IMR-90 (cell line): ENCODE measurements around the gene HECW1. TPM values are rescaled to one million over a fixed set of nuclear protein-coding genes. Genes with fewer than 3 reads are reported as not detected.
A peak's percentile ranks its signal among the peaks of the same experiment; 100 is the strongest.

Source experiments
- ATAC-seq: fragments of 200-7000 bp; cut with Tn5 transposase; 2 replicates; pipeline ENCODE4 v1.9.1; 2020; ENCODE audit warnings: low read depth, mild to moderate bottlenecking, moderate library complexity
- BruUV-seq: library from RNA; stranded (reverse); fragments of 400-500 nt; replicated peaks from 2 replicates; lab custom pipeline; 2021; lab: Mats Ljungman, UMichigan
- CTCF ChIA-PET: fragments of 300-600 bp; formaldehyde crosslinking; extraction: SDS; loops from one replicate; lab custom pipeline; 2021; ENCODE audit warnings: antibody characterized with exemption; lab: Yijun Ruan, JAX
- POLR2A ChIA-PET: fragments of 300-600 bp; sonication (Branson Sonifier 250); formaldehyde crosslinking; loops from one replicate; lab custom pipeline; 2022; ENCODE audit warnings: antibody characterized with exemption; ENCODE audit not compliant: unreplicated experiment; lab: Charles Lee
- DNase-seq: peaks from one replicate; pipeline ENCODE4 v3.0.0; 2013
- H2AFZ ChIP-seq: replicated peaks from 2 replicates; pipeline ENCODE3; 2013; ENCODE audit warnings: low read length, mild to moderate bottlenecking; ENCODE audit not compliant: poor library complexity
- H2AK5ac ChIP-seq: 2 replicates; pipeline ENCODE4 v1.6.1; 2013; ENCODE audit warnings: low read depth, low read length, inconsistent platforms
- H2AK9ac ChIP-seq: replicated peaks from 2 replicates; pipeline ENCODE3; 2013; ENCODE audit warnings: mild to moderate bottlenecking, low read depth, low read length, moderate library complexity; ENCODE audit not compliant: poor library complexity
- H2BK120ac ChIP-seq: 2 replicates; pipeline ENCODE4 v1.6.1; 2013; ENCODE audit warnings: low read depth, low read length, inconsistent platforms
- H2BK15ac ChIP-seq: 3 replicates; pipeline ENCODE4 v1.6.1; 2013; ENCODE audit warnings: low read depth, low read length, inconsistent platforms
- H2BK20ac ChIP-seq: 2 replicates; pipeline ENCODE4 v1.6.1; 2013; ENCODE audit warnings: low read depth, mild to moderate bottlenecking, inconsistent platforms, low read length, moderate library complexity
- H2BK5ac ChIP-seq: 2 replicates; pipeline ENCODE4 v1.6.1; 2013; ENCODE audit warnings: mild to moderate bottlenecking, low read depth, low read length, inconsistent platforms; ENCODE audit not compliant: poor library complexity, severe bottlenecking
- H3K14ac ChIP-seq: replicated peaks from 2 replicates; pipeline ENCODE4 v1.6.1; 2013; ENCODE audit warnings: low read depth, low read length, inconsistent platforms
- H3K18ac ChIP-seq: 2 replicates; pipeline ENCODE4 v1.6.1; 2013; ENCODE audit warnings: low read depth, low read length, control low read depth
- H3K23ac ChIP-seq: 2 replicates; pipeline ENCODE4 v1.6.1; 2013; ENCODE audit warnings: low read depth, low read length, inconsistent platforms
- H3K27ac ChIP-seq: 2 replicates; pipeline ENCODE4 v1.5.1; 2013; ENCODE audit warnings: mild to moderate bottlenecking, control low read depth, low read length; ENCODE audit not compliant: insufficient read depth
- H3K27me3 ChIP-seq: 2 replicates; pipeline ENCODE4 v1.6.1; 2013; ENCODE audit warnings: low read length; ENCODE audit not compliant: control insufficient read depth, insufficient read depth
- H3K36me3 ChIP-seq: 2 replicates; pipeline ENCODE4 v1.6.1; 2013; ENCODE audit warnings: low read length, mixed read lengths; ENCODE audit not compliant: control insufficient read depth, insufficient read depth
- H3K4ac ChIP-seq: 2 replicates; pipeline ENCODE4 v1.6.1; 2013; ENCODE audit warnings: low read depth, low read length, inconsistent platforms
- H3K4me1 ChIP-seq: 2 replicates; pipeline ENCODE4 v1.6.1; 2013; ENCODE audit warnings: low read length, mixed read lengths; ENCODE audit not compliant: control insufficient read depth, insufficient read depth
- H3K4me2 ChIP-seq: 2 replicates; pipeline ENCODE4 v1.6.1; 2013; ENCODE audit warnings: low read depth, mild to moderate bottlenecking, control low read depth, low read length, moderate library complexity
- H3K4me3 ChIP-seq: 2 replicates; pipeline ENCODE4 v1.5.1; 2013; ENCODE audit warnings: low read depth, mild to moderate bottlenecking, control low read depth, low read length, moderate library complexity; ENCODE audit not compliant: insufficient read depth
- H3K56ac ChIP-seq: 2 replicates; pipeline ENCODE4 v1.6.1; 2013; ENCODE audit warnings: low read length, inconsistent platforms; ENCODE audit not compliant: insufficient read depth; ENCODE audit errors: extremely low read depth
- H3K79me1 ChIP-seq, 2 experiments: 2 replicates each; pipeline ENCODE4 v1.6.1; 2013; ENCODE audit warnings: low read length in 2 of 2, inconsistent platforms in 1 of 2, low read depth in 1 of 2
- H3K9ac ChIP-seq: 2 replicates; pipeline ENCODE4 v1.6.1; 2013; ENCODE audit warnings: low read depth, low read length, control low read depth
- H3K9me1 ChIP-seq: 2 replicates; pipeline ENCODE4 v1.6.1; 2013; ENCODE audit warnings: low read length, inconsistent platforms; ENCODE audit not compliant: insufficient read depth
- H3K9me3 ChIP-seq: 2 replicates; pipeline ENCODE4 v1.6.1; 2013; ENCODE audit warnings: low read length; ENCODE audit not compliant: control insufficient read depth, insufficient read depth
- H4K20me1 ChIP-seq: 2 replicates; pipeline ENCODE4 v1.6.1; 2013; ENCODE audit warnings: low read length, inconsistent platforms; ENCODE audit not compliant: insufficient read depth
- H4K5ac ChIP-seq: 2 replicates; pipeline ENCODE4 v1.6.1; 2013; ENCODE audit warnings: mild to moderate bottlenecking, low read depth, low read length, control low read depth
- H4K8ac ChIP-seq, 2 experiments: 2 replicates each; pipeline ENCODE4 v1.6.1; 2013; ENCODE audit warnings: low read depth in 2 of 2, low read length in 2 of 2, control low read depth in 1 of 2, inconsistent platforms in 1 of 2
- H4K91ac ChIP-seq: 2 replicates; pipeline ENCODE4 v1.6.1; 2013; ENCODE audit warnings: low read depth, low read length, inconsistent platforms; ENCODE audit not compliant: insufficient read depth
- BHLHE40 ChIP-seq: fragments of 150-350 bp; IDR thresholded peaks from 2 replicates; pipeline ENCODE4 v1.6.1; 2016; ENCODE audit warnings: mild to moderate bottlenecking, low read depth, low read length
- CHD1 ChIP-seq: IDR thresholded peaks from 2 replicates; pipeline ENCODE4 v1.6.1; 2012; ENCODE audit warnings: low read depth, low read length, improper control_type of control experiment
- CTCF ChIP-seq: conservative IDR thresholded peaks from 2 replicates; pipeline ENCODE4 v1.5.1; 2012; ENCODE audit warnings: mild to moderate bottlenecking, low read depth, low read length, improper control_type of control experiment
- FOS ChIP-seq: fragments of 150-350 bp; IDR thresholded peaks from 2 replicates; pipeline ENCODE4 v1.6.1; 2016; ENCODE audit warnings: low read depth, low read length
- MAFK ChIP-seq: IDR thresholded peaks from 2 replicates; pipeline ENCODE4 v1.6.1; 2012; ENCODE audit warnings: low read depth, low read length, improper control_type of control experiment
- MAZ ChIP-seq: IDR thresholded peaks from 2 replicates; pipeline ENCODE4 v1.6.1; 2012; ENCODE audit warnings: low read depth, mild to moderate bottlenecking, low read length, improper control_type of control experiment, moderate library complexity, borderline replicate concordance
- MXI1 ChIP-seq: IDR thresholded peaks from 2 replicates; pipeline ENCODE4 v1.6.1; 2012; ENCODE audit warnings: low read depth, mild to moderate bottlenecking, low read length, moderate library complexity, borderline replicate concordance
- NFE2L2 ChIP-seq: fragments of 150-350 bp; IDR thresholded peaks from 2 replicates; pipeline ENCODE4 v1.6.1; 2016; ENCODE audit warnings: low read depth, mild to moderate bottlenecking, low read length
- POLR2A ChIP-seq: IDR thresholded peaks from 2 replicates; pipeline ENCODE4 v1.6.1; 2012; ENCODE audit warnings: mild to moderate bottlenecking, low read depth, low read length
- RCOR1 ChIP-seq: IDR thresholded peaks from 2 replicates; pipeline ENCODE4 v1.6.1; 2012; ENCODE audit warnings: mild to moderate bottlenecking, low read length, improper control_type of control experiment; ENCODE audit not compliant: insufficient replicate concordance
- USF2 ChIP-seq: fragments of 150-350 bp; IDR thresholded peaks from 2 replicates; pipeline ENCODE4 v1.6.1; 2017; ENCODE audit warnings: mild to moderate bottlenecking, antibody characterized with exemption, low read length, low read depth
- WGBS, 2 experiments: methylation state at CpG; one replicate each; pipeline versions ENCODE4 v1.1.5 to v1.1.7; 2013; ENCODE audit warnings: missing lambda C conversion rate in 2 of 2; ENCODE audit not compliant: insufficient read length in 1 of 2; ENCODE audit errors: extremely low coverage in 2 of 2; 5-methylcytosine and 5-hydroxymethylcytosine counted together
- dilution Hi-C: fragments of 300-500 bp; cut with HindIII; formaldehyde crosslinking; loops from one replicate; pipeline ENCODE4 v1.14.3; 2018; ENCODE audit warnings: low sequenced_read_pairs; ENCODE audit not compliant: unreplicated experiment
- in situ Hi-C: fragments of 300-500 bp; cut with MboI; formaldehyde crosslinking; loops from 3 replicates; pipeline ENCODE4 v1.14.3; 2019; ENCODE audit warnings: low sequenced_read_pairs, inconsistent platforms, mixed read lengths
- intact Hi-C: fragments of 100-400 bp; cut with micrococcal nuclease; formaldehyde crosslinking; loops from 2 replicates; pipeline ENCODE4 v1.10.0; 2022
- polyA plus RNA-seq, 3 experiments: library from polyadenylated mRNA; depleted of rRNA; stranded (reverse); fragments of >200 nt; gene quantifications; 2 replicates each; pipeline ENCODE4 v1.2.3, GENCODE V29; 2012; ENCODE audit warnings: low replicate concordance in 1 of 3
- total RNA-seq: library from RNA; depleted of rRNA; stranded (reverse); fragments of >200 nt; gene quantifications from 2 replicates; pipeline ENCODE4 v1.2.3, GENCODE V29; 2012

The HECW1 gene
- total and polyA plus RNA-seq, 2 of the 4 experiments (the other 2 are of a cell fraction): 0.56 to 1.3 TPM

- no peaks in the 10 kb centered on the region; the same call in 1 of the 2 replicates for H3K9me1 ChIP-seq
- H3K36me3 ChIP-seq: no peaks in the 10 kb centered on the region
- TF ChIP-seq CHD1 (no peak), POLR2A (no peak), MXI1 (no peak), FOS (no peak), BHLHE40 (no peak), MAZ (no peak), USF2 (no peak), NFE2L2 (no peak), CTCF (no peak), RCOR1 (no peak), MAFK (no peak)
- H3K9ac ChIP-seq: no peak overlapping the region
- no peak overlapping the region for H4K91ac ChIP-seq
- intact Hi-C loops (no loop called here), dilution Hi-C loops (no loop called here), in situ Hi-C loops (no loop called here)
- no peak overlapping the region for H2AFZ ChIP-seq
- H3K27ac ChIP-seq: no peak overlapping the region
- H3K9me3 ChIP-seq: no peaks in the 10 kb centered on the region
- no peak overlapping the region for H2BK15ac ChIP-seq
- peaks cover 16% of the 10 kb centered on the region for H3K27me3 ChIP-seq
- no peak overlapping the region for H2AK5ac ChIP-seq
- no peak overlapping the region for H2BK20ac ChIP-seq
- 0% methylated on average over 1 of the region's 11 CpGs; no CpG with 5 or more reads in 1 of the 2 experiments for WGBS, 2 experiments
- H3K14ac ChIP-seq: no peak overlapping the region
- no peak for ATAC-seq
- ChIA-PET POLR2A (no interaction called here), CTCF (no interaction called here)
- H3K23ac ChIP-seq: no peak overlapping the region
- no peak overlapping the region for H3K18ac ChIP-seq
- H3K56ac ChIP-seq: no peak overlapping the region
- H4K8ac ChIP-seq: no peak overlapping the region
- H3K4ac ChIP-seq: no peak overlapping the region
- no peak overlapping the region for H4K5ac ChIP-seq
- no peak overlapping the region for H2AK9ac ChIP-seq
- no peaks in the 10 kb centered on the region for H4K20me1 ChIP-seq
- no TSS peak for BruUV-seq
- H3K4me1 ChIP-seq: peaks cover 2% of the 10 kb centered on the region; the same call in 1 of the 2 replicates
- H3K4me2 ChIP-seq: no peak overlapping the region
- DNase-seq: peak; percentile 8
- H2BK120ac ChIP-seq: no peak overlapping the region
- H3K79me1 ChIP-seq: no peaks in the 10 kb centered on the region
- no peak overlapping the region for H3K4me3 ChIP-seq
- H2BK5ac ChIP-seq: no peak overlapping the region
Observed at GRCh38 chr7:43465581-43466554, 353.4 kb downstream of the HECW1 start.
